K562 (cell line): ENCODE results near the gene WDR62. TPM values are rescaled to one million over a fixed set of nuclear protein-coding genes. Genes with fewer than 3 reads are reported as not detected.

Experiments used
- ATAC-seq: fragments of 200-7000 bp; cut with Tn5 transposase; 3 replicates; pipeline ENCODE4 v1.9.1; 2020; ENCODE audit warnings: moderate library complexity
- Bru-seq: library from RNA; stranded (reverse); fragments of 400-500 nt; gene quantifications from one replicate; lab custom pipeline; 2021; lab: Mats Ljungman, UMichigan
- BruChase-seq, 2 experiments: library from RNA; stranded (reverse); fragments of 400-500 nt; gene quantifications; one replicate each; lab custom pipeline; 2021; lab: Mats Ljungman, UMichigan
- BruUV-seq: library from RNA; stranded (reverse); fragments of 400-500 nt; replicated peaks from 2 replicates; lab custom pipeline; 2021; lab: Mats Ljungman, UMichigan
- CTCF ChIA-PET: fragments of 300-600 bp; formaldehyde crosslinking; extraction: SDS; loops from one replicate; lab custom pipeline; 2021; ENCODE audit warnings: low intra/inter-chr PET ratio; lab: Yijun Ruan, JAX
- POLR2A ChIA-PET: fragments of 300-600, 350-650 bp; sonication (Branson Sonifier 250); formaldehyde crosslinking; extraction: SDS; loops from one replicate; lab custom pipeline; 2021; ENCODE audit warnings: antibody characterized with exemption, inconsistent platforms; lab: Yijun Ruan, JAX
- DNase-seq, 4 experiments: peaks; one replicate each; pipeline versions ENCODE4 v3.0.0 to v3.0.0-alpha.2; 2011 to 2018; ENCODE audit warnings: low spot score in 3 of 4, mixed read lengths in 3 of 4; ENCODE audit errors: extremely low read depth in 1 of 4
- FAIRE-seq: peaks from 2 replicates; lab custom pipeline; 2011; peaks lifted over from hg19 to GRCh38; lab: Jason Lieb, UNC
- H2AFZ ChIP-seq: 2 replicates; pipeline ENCODE4 v1.6.0; 2011; ENCODE audit warnings: low read depth, low read length, control low read depth, inconsistent platforms
- H3K27ac ChIP-seq: fragments of 200-600 bp; 3 replicates; pipeline ENCODE4 v1.8.0; 2011; ENCODE audit warnings: low read depth, mild to moderate bottlenecking, control low read depth, inconsistent platforms, low read length, moderate library complexity, mixed read lengths; ENCODE audit errors: extremely low read depth
- H3K27me3 ChIP-seq, 2 experiments: fragments of 300-600 bp in 1 of 2; 2 replicates in 1 of 2; 3 replicates in 1 of 2; pipeline versions ENCODE4 v1.6.0 to v1.8.0; 2011; ENCODE audit warnings: inconsistent platforms in 2 of 2, low read length in 2 of 2, mild to moderate bottlenecking in 1 of 2, mixed read lengths in 1 of 2, moderate library complexity in 1 of 2; ENCODE audit not compliant: control insufficient read depth in 2 of 2, insufficient read depth in 2 of 2
- H3K36me3 ChIP-seq: fragments of 300-600 bp; 3 replicates; pipeline ENCODE4 v1.8.0; 2011; ENCODE audit warnings: mild to moderate bottlenecking, low read length, inconsistent platforms; ENCODE audit not compliant: control insufficient read depth, insufficient read depth
- H3K4me1 ChIP-seq, 2 experiments: fragments of 200-600 bp in 1 of 2; replicated peaks in 1 of 2; 2 replicates in 1 of 2; 3 replicates in 1 of 2; pipeline versions ENCODE4 v1.5.1 to v1.8.0; 2011; ENCODE audit warnings: inconsistent platforms in 2 of 2, low read length in 2 of 2, mild to moderate bottlenecking in 1 of 2, mixed read lengths in 1 of 2, moderate library complexity in 1 of 2; ENCODE audit not compliant: control insufficient read depth in 2 of 2, insufficient read depth in 2 of 2
- H3K4me2 ChIP-seq: 2 replicates; pipeline ENCODE4 v1.6.1; 2011; ENCODE audit warnings: low read length, control low read depth, inconsistent platforms, mixed read lengths; ENCODE audit not compliant: insufficient read depth
- H3K4me3 ChIP-seq: fragments of 200-600 bp; sonication (generic), shearing (Covaris generic); 2 replicates; pipeline ENCODE4 v1.5.1; 2016; ENCODE audit warnings: control low read depth, inconsistent platforms
- H3K79me2 ChIP-seq: fragments of 200-600 bp; 3 replicates; pipeline ENCODE4 v1.8.0; 2011; ENCODE audit warnings: low read length, inconsistent platforms; ENCODE audit not compliant: control insufficient read depth, insufficient read depth
- H3K9ac ChIP-seq, 2 experiments: 2 replicates each; pipeline versions ENCODE4 v1.6.0 to v1.6.1; 2011; ENCODE audit warnings: low read depth in 2 of 2, low read length in 2 of 2, control low read depth in 1 of 2, inconsistent platforms in 1 of 2, mild to moderate bottlenecking in 1 of 2, mixed read lengths in 1 of 2; ENCODE audit not compliant: insufficient read depth in 1 of 2
- H3K9me1 ChIP-seq: one replicate; pipeline ENCODE4 v1.6.0; 2011; ENCODE audit warnings: inconsistent platforms, mild to moderate bottlenecking, low read length, moderate library complexity; ENCODE audit not compliant: control insufficient read depth, insufficient read depth
- H3K9me3 ChIP-seq: replicated peaks from 2 replicates; pipeline ENCODE4 v1.5.1; 2011; ENCODE audit warnings: low read depth, low read length, inconsistent platforms; ENCODE audit not compliant: control insufficient read depth, insufficient read depth
- H4K20me1 ChIP-seq: replicated peaks from 2 replicates; pipeline ENCODE4 v1.6.1; 2011; ENCODE audit warnings: low read length, inconsistent platforms, mixed read lengths; ENCODE audit not compliant: control insufficient read depth, insufficient read depth
- JUND ChIP-seq, 2 experiments: IDR thresholded peaks; 2 replicates in 1 of 2; 3 replicates in 1 of 2; pipeline ENCODE4 v1.6.1; 2011; ENCODE audit warnings: borderline replicate concordance in 2 of 2, low read depth in 2 of 2, low read length in 2 of 2, improper control_type of control experiment in 1 of 2, missing biosample characterization in 1 of 2, missing genetic modification characterization in 1 of 2, missing genetic modification reagents in 1 of 2
- KAT8 ChIP-seq: fragments of 450-650 bp; IDR thresholded peaks from 2 replicates; pipeline ENCODE4 v1.6.1; 2016; ENCODE audit warnings: low read depth, mild to moderate bottlenecking
- RBM25 ChIP-seq: fragments of 200-400 bp; formaldehyde crosslinking; IDR thresholded peaks from 2 replicates; pipeline ENCODE4 v1.6.1; 2018; ENCODE audit warnings: low read length, low read depth, moderate library complexity; ENCODE audit not compliant: severe bottlenecking
- RUNX1 ChIP-seq: sonication (generic); IDR thresholded peaks from 2 replicates; pipeline ENCODE4 v1.6.1; 2016; ENCODE audit warnings: antibody characterized with exemption, low read depth
- ZFP36 ChIP-seq: fragments of 150-350 bp; IDR thresholded peaks from 2 replicates; pipeline ENCODE4 v1.6.1; 2018; ENCODE audit warnings: low read length, low read depth; ENCODE audit not compliant: partially characterized antibody
- ZNF561 ChIP-seq: fragments of 450-650 bp; formaldehyde crosslinking; conservative IDR thresholded peaks from 2 replicates; pipeline ENCODE4 v1.4.0; 2020; ENCODE audit warnings: mild to moderate bottlenecking, moderate library complexity
- ZZZ3 ChIP-seq: fragments of 450-650 bp; IDR thresholded peaks from 2 replicates; pipeline ENCODE4 v1.6.1; 2016; ENCODE audit warnings: antibody characterized with exemption, mild to moderate bottlenecking, moderate library complexity
- WGBS: fragments of 100-300 bp; shearing (Covaris generic); methylation state at CpG from one replicate; pipeline ENCODE4 v1.1.6; 2016; ENCODE audit warnings: low coverage, mixed read lengths; ENCODE audit not compliant: insufficient coverage; ENCODE audit errors: missing lambda C conversion rate; 5-methylcytosine and 5-hydroxymethylcytosine counted together
- in situ Hi-C: fragments of 300-500 bp; cut with MboI; formaldehyde crosslinking; loops from 4 replicates; pipeline ENCODE4 v1.15.0; 2018; ENCODE audit warnings: inconsistent platforms, mixed read lengths
- intact Hi-C: fragments of 100-400 bp; cut with micrococcal nuclease; formaldehyde crosslinking; loops from 2 replicates; pipeline ENCODE4 v1.14.2; 2022
- long read RNA-seq, 3 experiments: library from polyadenylated mRNA in 2 of 3; library from RNA in 1 of 3; unstranded in 2 of 3; stranded (forward) in 1 of 3; transcript quantifications; one replicate each; pipeline ENCODE4 v2.0.0, GENCODE V29; 2019 to 2022
- polyA minus RNA-seq, 3 experiments: library from RNA; depleted of rRNA, polyadenylated mRNA; stranded (reverse); fragments of >200 nt; gene quantifications; 2 replicates each; pipeline ENCODE4 v1.2.3, GENCODE V29; 2011
- polyA plus RNA-seq, 8 experiments: library from polyadenylated mRNA; depleted of rRNA in 4 of 8; stranded (reverse) in 5 of 8; unstranded in 3 of 8; fragments of >200 nt; fragmentation: Nextera tagmentation in 2 of 8; fragmentation: Illumina TruSeq in 1 of 8; extraction: Ambion mirVana in 2 of 8; extraction: Trizol in 1 of 8; gene quantifications; 2 replicates each; pipeline versions ENCODE4 v1.2.1 to v1.2.3, GENCODE V29; 2011 to 2014; ENCODE audit warnings: inconsistent platforms in 1 of 8, missing spikeins in 1 of 8
- total RNA-seq, 7 experiments: library from RNA; depleted of rRNA in 6 of 7; stranded (reverse); fragments of >200 nt in 6 of 7; fragmentation: Illumina TruSeq in 2 of 7; extraction: Trizol in 2 of 7; gene quantifications; 2 replicates each; pipeline versions ENCODE4 v1.2.1 to v1.2.3, GENCODE V29; 2011 to 2021; ENCODE audit warnings: low replicate concordance in 1 of 7
- TF ChIP-seq, protein P1 (sequence below): fragments of 200-800 bp; sonication (Bioruptor generic); IDR thresholded peaks from 2 replicates; pipeline ENCODE4 v1.6.1; 2016; ENCODE audit warnings: missing genetic modification characterization, missing compliant biosample characterization

Gene WDR62
- 85.0 and 172 TPM in 2 replicates for total RNA-seq (2011; cell fraction: chromatin; rRNA removed; ENCODE audit: low replicate concordance)
- 96.2 and 97.0 TPM in 2 replicates for total RNA-seq (2011; cell fraction: nucleolus; rRNA removed)
- 90.0 and 94.7 TPM in 2 replicates for total RNA-seq (2011; cell fraction: nucleoplasm; rRNA removed)
- 18.8 and 27.6 TPM in 2 replicates for total RNA-seq (2014; rRNA removed)
- 7.3 and 9.5 TPM in 2 replicates for total RNA-seq (2014; rRNA removed; fragmentation: Illumina TruSeq; extraction: Trizol)
- total RNA-seq (2015; rRNA removed; fragmentation: Illumina TruSeq; extraction: Trizol), result 15.3 and 15.5 TPM in 2 replicates
- total RNA-seq (2021), result 30.1 and 32.8 TPM in 2 replicates
- polyA plus RNA-seq (2011; rRNA removed), result 10.7 and 17.7 TPM in 2 replicates
- 9.3 and 15.4 TPM in 2 replicates for polyA plus RNA-seq (2011; cell fraction: cytosol; rRNA removed)
- polyA plus RNA-seq (2011; cell fraction: nucleus; rRNA removed), result 55.2 and 81.8 TPM in 2 replicates
- 20.4 and 24.4 TPM in 2 replicates for polyA plus RNA-seq (2012)
- polyA plus RNA-seq (2014; fragmentation: Illumina TruSeq; extraction: Trizol), result 14.4 and 24.6 TPM in 2 replicates
- under 1 TPM; 0.35 to 0.75 TPM for polyA plus RNA-seq (2014; fragmentation: Nextera tagmentation; extraction: Ambion mirVana)
- polyA plus RNA-seq (2014; rRNA removed), result 22.2 and 24.5 TPM in 2 replicates
- polyA minus RNA-seq (2011; rRNA and poly(A)+ RNA removed), result 23.3 and 33.3 TPM in 2 replicates
- polyA minus RNA-seq (2011; cell fraction: cytosol; rRNA and poly(A)+ RNA removed), result 14.1 and 18.5 TPM in 2 replicates
- polyA minus RNA-seq (2011; cell fraction: nucleus; rRNA and poly(A)+ RNA removed), result 32.3 and 35.1 TPM in 2 replicates
- Bru-seq, nascent RNA, result percentile 77 among the genes with signal in this experiment
- percentile 71 among the genes with signal in this experiment for BruChase-seq, experiment 1, labeled RNA remaining after a 2-hour chase
- BruChase-seq, experiment 2, labeled RNA remaining after a 6-hour chase, result percentile 76 among the genes with signal in this experiment
- long read RNA-seq, experiment 1, full-length matches to known transcripts, result 9 of 107 reads
- long read RNA-seq, experiment 1, partial matches to known transcripts, result 65 of 107 reads
- long read RNA-seq, experiment 1, other reads (novel, unspliced or antisense), result 33 of 107 reads
- long read RNA-seq, experiment 2, partial matches to known transcripts, result 20 of 41 reads
- long read RNA-seq, experiment 2, other reads (novel, unspliced or antisense), result 21 of 41 reads
- long read RNA-seq, experiment 3, full-length matches to known transcripts, result 4 of 10 reads
- long read RNA-seq, experiment 3, partial matches to known transcripts, result 2 of 10 reads
- long read RNA-seq, experiment 3, other reads (novel, unspliced or antisense), result 4 of 10 reads

DNA sequence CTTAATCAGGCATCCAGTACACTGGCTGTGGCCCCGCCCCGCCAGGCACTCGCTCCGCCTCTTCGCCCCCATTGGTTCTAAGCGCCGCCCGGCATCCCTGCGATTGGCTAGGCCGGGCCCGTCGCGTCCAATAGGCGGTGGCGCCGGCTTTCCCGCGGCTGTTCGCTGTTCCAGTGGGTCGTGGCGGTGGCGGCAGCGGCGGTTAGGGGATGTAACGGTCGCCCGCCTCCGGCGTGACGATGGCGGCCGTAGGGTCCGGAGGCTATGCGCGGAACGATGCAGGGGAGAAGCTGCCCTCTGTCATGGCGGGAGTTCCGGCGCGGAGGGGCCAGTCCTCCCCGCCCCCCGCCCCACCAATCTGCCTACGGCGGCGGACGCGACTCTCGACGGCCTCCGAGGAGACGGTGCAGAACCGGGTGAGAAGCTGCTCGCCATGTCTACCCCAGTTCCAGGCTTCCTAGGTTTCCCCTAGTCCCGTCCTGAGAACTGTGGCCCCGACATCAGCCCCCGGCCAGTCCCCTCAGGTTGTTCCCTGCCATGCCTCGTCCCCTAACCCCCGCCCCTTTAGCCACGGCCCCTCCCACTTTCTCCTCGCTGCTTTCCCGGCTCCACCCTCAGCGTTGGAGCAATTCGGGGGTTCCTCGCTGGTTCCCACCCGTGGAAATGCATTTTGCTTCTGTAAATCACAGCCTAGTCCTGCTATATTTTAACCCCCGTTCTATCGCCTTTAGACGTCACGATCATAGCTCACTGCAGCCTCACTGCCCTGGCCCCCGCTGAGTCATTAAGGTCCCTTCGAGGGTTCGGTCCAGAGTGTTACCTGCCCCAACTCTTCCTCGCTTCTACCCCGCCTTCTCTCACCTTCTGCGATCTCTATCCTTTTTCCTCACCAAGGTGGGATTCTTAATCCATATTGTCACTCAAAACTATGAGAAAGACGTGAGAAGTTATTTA is at the start of gene WDR62:
WDR62 (plus strand) TSS at position 165 of the 954 bp plus-strand sequence; CDS start at position 240, 75 bp downstream.
- BruUV-seq, result no TSS peak
- CTCF ChIA-PET, result interaction anchor here (0.9 to 1.6 kb wide), 2 partner anchors 60 to 108 kb away, joined by 3 read pairs; partner anchors contain the start of gene SDHAF1
- no peak for FAIRE-seq
- POLR2A ChIA-PET, result interaction anchor here (0.9 to 1.5 kb wide), 10 partner anchors 12 to 106 kb away, joined by 3 to 9 read pairs (median 4); partner anchors contain the start of gene ALKBH6
- intact Hi-C loops, result loop anchor here (5.0 kb wide), 1 partner anchor 58 kb away; the partner anchor contains the start of gene SDHAF1
- Histone ChIP-seq H2AFZ (peak within 1 kb of the TSS; percentile 91), H3K36me3 (peaks cover 33% of the 10 kb centered on the region), H3K9me3 (no peaks in the 10 kb centered on the region), H3K27ac (peak within 1 kb of the TSS; percentile 92), H3K4me1 (peaks cover 5 to 26% of the 10 kb centered on the region in 2 experiments; a peak in 3 of 5 replicates), H3K4me2 (peak within 1 kb of the TSS; percentile 90), H3K4me3 (peak within 1 kb of the TSS; percentile 55), H3K9ac (peak within 1 kb of the TSS; percentile 77 to 96), H3K79me2 (peaks cover 36% of the 10 kb centered on the region), H3K27me3 (no peaks in the 10 kb centered on the region), H4K20me1 (0 out of 2 replicates have a peak, but pooled peaks cover under 1% of the 10 kb centered on the region), H3K9me1 (no peaks in the 10 kb centered on the region)
- peak; percentile 91 for ATAC-seq
- in situ Hi-C loops, result no loop called here
- DNase-seq, result peak; percentile 95 to 99 (median 96)
- 1% methylated on average over 65 of the region's 76 CpGs for WGBS
- TF ChIP-seq JUND (IDR thresholded peaks at IDR 0.05; ENCODE audit: borderline replicate concordance, low read depth, low read length), result no peak
- no peak for TF ChIP-seq JUND (tag; IDR thresholded peaks at IDR 0.05; ENCODE audit: borderline replicate concordance, low read depth, low read length)
- TF ChIP-seq, protein P1, sequence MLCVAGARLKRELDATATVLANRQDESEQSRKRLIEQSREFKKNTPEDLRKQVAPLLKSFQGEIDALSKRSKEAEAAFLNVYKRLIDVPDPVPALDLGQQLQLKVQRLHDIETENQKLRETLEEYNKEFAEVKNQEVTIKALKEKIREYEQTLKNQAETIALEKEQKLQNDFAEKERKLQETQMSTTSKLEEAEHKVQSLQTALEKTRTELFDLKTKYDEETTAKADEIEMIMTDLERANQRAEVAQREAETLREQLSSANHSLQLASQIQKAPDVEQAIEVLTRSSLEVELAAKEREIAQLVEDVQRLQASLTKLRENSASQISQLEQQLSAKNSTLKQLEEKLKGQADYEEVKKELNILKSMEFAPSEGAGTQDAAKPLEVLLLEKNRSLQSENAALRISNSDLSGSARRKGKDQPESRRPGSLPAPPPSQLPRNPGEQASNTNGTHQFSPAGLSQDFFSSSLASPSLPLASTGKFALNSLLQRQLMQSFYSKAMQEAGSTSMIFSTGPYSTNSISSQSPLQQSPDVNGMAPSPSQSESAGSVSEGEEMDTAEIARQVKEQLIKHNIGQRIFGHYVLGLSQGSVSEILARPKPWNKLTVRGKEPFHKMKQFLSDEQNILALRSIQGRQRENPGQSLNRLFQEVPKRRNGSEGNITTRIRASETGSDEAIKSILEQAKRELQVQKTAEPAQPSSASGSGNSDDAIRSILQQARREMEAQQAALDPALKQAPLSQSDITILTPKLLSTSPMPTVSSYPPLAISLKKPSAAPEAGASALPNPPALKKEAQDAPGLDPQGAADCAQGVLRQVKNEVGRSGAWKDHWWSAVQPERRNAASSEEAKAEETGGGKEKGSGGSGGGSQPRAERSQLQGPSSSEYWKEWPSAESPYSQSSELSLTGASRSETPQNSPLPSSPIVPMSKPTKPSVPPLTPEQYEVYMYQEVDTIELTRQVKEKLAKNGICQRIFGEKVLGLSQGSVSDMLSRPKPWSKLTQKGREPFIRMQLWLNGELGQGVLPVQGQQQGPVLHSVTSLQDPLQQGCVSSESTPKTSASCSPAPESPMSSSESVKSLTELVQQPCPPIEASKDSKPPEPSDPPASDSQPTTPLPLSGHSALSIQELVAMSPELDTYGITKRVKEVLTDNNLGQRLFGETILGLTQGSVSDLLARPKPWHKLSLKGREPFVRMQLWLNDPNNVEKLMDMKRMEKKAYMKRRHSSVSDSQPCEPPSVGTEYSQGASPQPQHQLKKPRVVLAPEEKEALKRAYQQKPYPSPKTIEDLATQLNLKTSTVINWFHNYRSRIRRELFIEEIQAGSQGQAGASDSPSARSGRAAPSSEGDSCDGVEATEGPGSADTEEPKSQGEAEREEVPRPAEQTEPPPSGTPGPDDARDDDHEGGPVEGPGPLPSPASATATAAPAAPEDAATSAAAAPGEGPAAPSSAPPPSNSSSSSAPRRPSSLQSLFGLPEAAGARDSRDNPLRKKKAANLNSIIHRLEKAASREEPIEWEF (CRISPR knock-in tag), result no peak
- TF ChIP-seq ZFP36, result no peak
- TF ChIP-seq RUNX1, result 0 out of 2 replicates have a peak, but pooled peaks have one; percentile 11
- TF ChIP-seq ZZZ3, result 0 out of 2 replicates have a peak, but pooled peaks have one; percentile 23
- no peak for TF ChIP-seq KAT8
- no peak for TF ChIP-seq ZNF561 (CRISPR knock-in tag)
- TF ChIP-seq RBM25, result peak; percentile 99
